Ectodermal cell (in vitro differentiated cells): ENCODE measurements around the gene REXO5. TPM values are rescaled to one million over a fixed set of nuclear protein-coding genes. Genes with fewer than 3 reads are reported as not detected.
A peak's percentile ranks its signal among the peaks of the same experiment; 100 is the strongest.
"Not testable (repeated sequence)": the region's sequence is repeated elsewhere in the genome, so short reads cannot be mapped to it uniquely, and the experiment has no call there.

Experiments used
- H3K27ac ChIP-seq: 2 replicates; pipeline ENCODE4 v1.7.0; 2013; ENCODE audit warnings: mild to moderate bottlenecking, low read depth, low read length; ENCODE audit not compliant: insufficient read depth, poor library complexity, severe bottlenecking
- H3K27me3 ChIP-seq: 2 replicates; pipeline ENCODE4 v1.7.0; 2013; ENCODE audit warnings: mild to moderate bottlenecking, low read length; ENCODE audit not compliant: insufficient read depth, control insufficient read depth, poor library complexity, severe bottlenecking
- H3K36me3 ChIP-seq: one replicate; pipeline ENCODE4 v1.7.0; 2013; ENCODE audit warnings: low read length; ENCODE audit not compliant: control insufficient read depth, insufficient read depth
- H3K4me1 ChIP-seq: one replicate; pipeline ENCODE4 v1.7.0; 2013; ENCODE audit warnings: low read length; ENCODE audit not compliant: control insufficient read depth, insufficient read depth
- H3K4me3 ChIP-seq: 2 replicates; pipeline ENCODE4 v1.7.0; 2013; ENCODE audit warnings: low read depth, low read length, control low read depth; ENCODE audit not compliant: insufficient read depth
- H3K9me3 ChIP-seq: 2 replicates; pipeline ENCODE4 v1.7.0; 2013; ENCODE audit warnings: mild to moderate bottlenecking, low read length, moderate library complexity; ENCODE audit not compliant: control insufficient read depth
- WGBS, 2 experiments: methylation state at CpG; one replicate each; pipeline ENCODE4 v1.1.7; 2013; ENCODE audit warnings: missing lambda C conversion rate in 2 of 2; 5-methylcytosine and 5-hydroxymethylcytosine counted together
- polyA plus RNA-seq, 4 experiments: library from polyadenylated mRNA; stranded (reverse); fragments of 50-300 nt; gene quantifications; one replicate each; pipeline ENCODE4 v1.2.3, GENCODE V29; 2013

The REXO5 gene
- 7.7 TPM for polyA plus RNA-seq (2013, experiment 1 of 4)
- polyA plus RNA-seq (2013, experiment 2 of 4): 7.4 TPM
- 6.2 TPM for polyA plus RNA-seq (2013, experiment 3 of 4)
- 7.7 TPM for polyA plus RNA-seq (2013, experiment 4 of 4)

GRCh38 chr16:20806168-20807050 is at the start of gene REXO5, which contains the start of gene ERI2:
REXO5 (plus strand) TSS chr16:20806527; CDS start chr16:20806954, 427 bp downstream.
ERI2 (minus strand) TSS chr16:20806472; CDS start chr16:20806430, 42 bp downstream.
- 0% methylated on average over 74 of the region's 74 CpGs for WGBS, 2 experiments
- no peaks in the 10 kb centered on the region for H3K36me3 ChIP-seq
- H3K4me3 ChIP-seq: peak within 1 kb of the TSS; percentile 81
- H3K9me3 ChIP-seq: no peaks in the 10 kb centered on the region
- no peaks in the 10 kb centered on the region for H3K4me1 ChIP-seq
- no peaks in the 10 kb centered on the region for H3K27me3 ChIP-seq
- peak within 1 kb of the TSS; percentile 90 for H3K27ac ChIP-seq

GRCh38 chr16:20760346-20760745 is 46.0 kb upstream of the REXO5 start:
- Histone ChIP-seq H3K4me1 (no peaks in the 10 kb centered on the region), H3K36me3 (no peaks in the 10 kb centered on the region), H3K27me3 (no peaks in the 10 kb centered on the region), H3K9me3 (no peaks in the 10 kb centered on the region), H3K4me3 (no peak overlapping the region), H3K27ac (no peak overlapping the region)
- 97 to 100% methylated on average over 2 of the region's 2 CpGs for WGBS, 2 experiments

- Histone ChIP-seq H3K27me3 (no peaks in the 10 kb centered on the region), H3K4me3 (no peak overlapping the region), H3K4me1 (no peaks in the 10 kb centered on the region), H3K36me3 (no peaks in the 10 kb centered on the region), H3K27ac (no peak overlapping the region), H3K9me3 (no peaks in the 10 kb centered on the region)
- WGBS, 2 experiments: 96% methylated on average over 1 of the region's 1 CpG
Observed at GRCh38 chr16:20761175-20761574, 45.2 kb upstream of the REXO5 start.

- Histone ChIP-seq H3K27me3 (no peaks in the 10 kb centered on the region), H3K4me3 (no peak overlapping the region), H3K36me3 (no peaks in the 10 kb centered on the region), H3K27ac (no peak overlapping the region), H3K9me3 (no peaks in the 10 kb centered on the region), H3K4me1 (no peaks in the 10 kb centered on the region)
- WGBS, 2 experiments: 100% methylated on average over 1 to 3 of the region's 3 CpGs
Observed at GRCh38 chr16:20762404-20763123, 43.8 kb upstream of the REXO5 start.

- H3K4me3 ChIP-seq: no peak within 1 kb of the TSS
- no peaks in the 10 kb centered on the region for H3K27me3 ChIP-seq
- 46 to 50% methylated on average over 10 of the region's 10 CpGs for WGBS, 2 experiments
- H3K4me1 ChIP-seq: no peaks in the 10 kb centered on the region
- no peak within 1 kb of the TSS for H3K27ac ChIP-seq
- H3K9me3 ChIP-seq: no peaks in the 10 kb centered on the region
- no peaks in the 10 kb centered on the region for H3K36me3 ChIP-seq
Observed at GRCh38 chr16:20763461-20764232, 42.7 kb upstream of the REXO5 start, which contains the start of gene ACSM3. ACSM3 (plus strand) TSS chr16:20764014; CDS start chr16:20770035, 6,021 bp downstream.

- H3K27me3 ChIP-seq, H3K9me3 ChIP-seq, H3K4me1 ChIP-seq, H3K4me3 ChIP-seq, H3K36me3 ChIP-seq, H3K27ac ChIP-seq: not testable (repeated sequence)
- 86 to 94% methylated on average over 1 of the region's 1 CpG for WGBS, 2 experiments
Observed at GRCh38 chr16:20764448-20764847, 41.9 kb upstream of the REXO5 start.

GRCh38 chr16:20765732-20766131 is 40.6 kb upstream of the REXO5 start:
- Histone ChIP-seq H3K36me3 (no peaks in the 10 kb centered on the region), H3K9me3 (no peaks in the 10 kb centered on the region), H3K27ac (no peak overlapping the region), H3K4me3 (no peak overlapping the region), H3K27me3 (no peaks in the 10 kb centered on the region), H3K4me1 (no peaks in the 10 kb centered on the region)
- 90 to 95% methylated on average over 2 of the region's 2 CpGs for WGBS, 2 experiments

GRCh38 chr16:20766294-20766693 is 40.0 kb upstream of the REXO5 start:
- no peak overlapping the region for H3K27ac ChIP-seq
- H3K36me3 ChIP-seq: no peaks in the 10 kb centered on the region
- no peaks in the 10 kb centered on the region for H3K9me3 ChIP-seq
- no peaks in the 10 kb centered on the region for H3K4me1 ChIP-seq
- no peaks in the 10 kb centered on the region for H3K27me3 ChIP-seq
- H3K4me3 ChIP-seq: no peak overlapping the region
- 88 to 91% methylated on average over 5 of the region's 5 CpGs for WGBS, 2 experiments

- no peaks in the 10 kb centered on the region for H3K36me3 ChIP-seq
- H3K27me3 ChIP-seq: no peaks in the 10 kb centered on the region
- no peaks in the 10 kb centered on the region for H3K9me3 ChIP-seq
Observed at GRCh38 chr16:20767577-20767976, 38.8 kb upstream of the REXO5 start.

More at GRCh38 chr16:20767577-20767976, 38.8 kb upstream of the REXO5 start:
- H3K27ac ChIP-seq: no peak overlapping the region
- H3K4me3 ChIP-seq: no peak overlapping the region
- no peaks in the 10 kb centered on the region for H3K4me1 ChIP-seq
